NOMO-1 (cell line): ENCODE results near the gene TCF21.

Experiments used
- DNase-seq, 2 experiments: peaks; one replicate each; lab custom pipeline; 2025; ENCODE audit not compliant: unreplicated experiment in 2 of 2; lab: John Stamatoyannopoulos, UW

TCF21 gene

GRCh38 chr6:133889557-133890403, 867 bp downstream of the TCF21 start:
- DNase-seq: no peak

- DNase-seq: no peak
Observed at GRCh38 chr6:133890711-133891148, 1.8 kb downstream of the TCF21 start.

DNA sequence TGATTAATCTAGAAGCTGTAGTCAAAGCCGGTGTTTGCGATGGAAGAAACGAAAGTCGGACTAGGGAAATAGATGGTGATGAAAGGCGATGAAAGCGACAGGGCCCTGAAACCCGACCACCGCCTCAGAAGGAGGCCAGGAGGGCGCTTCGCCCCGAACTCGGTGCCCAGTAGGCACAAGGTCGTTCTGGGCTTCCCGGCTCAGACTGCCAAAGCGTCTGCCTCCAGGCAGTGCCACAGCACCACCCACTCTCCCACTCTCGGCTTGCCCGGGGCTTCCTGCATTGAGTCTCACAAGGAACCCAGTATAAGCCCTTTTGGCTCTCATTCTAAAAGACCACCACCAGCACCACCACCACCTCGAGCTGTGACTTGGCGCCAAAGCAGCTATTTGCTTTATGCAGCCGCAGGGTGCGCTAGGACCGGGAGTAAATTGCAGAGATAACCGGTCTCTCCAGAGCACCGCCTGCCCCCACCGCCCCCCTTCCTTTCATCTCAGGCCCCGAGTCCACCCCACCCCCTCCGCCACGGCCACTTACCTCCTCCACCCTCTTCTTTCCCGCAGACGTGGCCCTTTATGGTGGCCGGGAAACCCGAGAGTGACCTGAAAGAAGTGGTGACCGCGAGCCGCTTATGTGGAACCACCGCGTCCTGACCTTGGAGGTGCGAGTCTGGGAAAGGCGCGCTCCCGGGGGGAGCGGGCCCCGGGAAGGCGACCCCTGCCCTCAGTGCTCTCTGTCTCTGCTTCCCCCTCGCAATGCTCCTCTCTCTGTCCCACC, 2.4 kb downstream of the TCF21 start:
- DNase-seq: peak in 1 of 2 experiments; percentile 3

- DNase-seq: no peak
Observed at GRCh38 chr6:133891927-133892812, 3.3 kb downstream of the TCF21 start.

- DNase-seq: no peak
Observed at GRCh38 chr6:133892813-133893691, 4.1 kb downstream of the TCF21 start.

DNA sequence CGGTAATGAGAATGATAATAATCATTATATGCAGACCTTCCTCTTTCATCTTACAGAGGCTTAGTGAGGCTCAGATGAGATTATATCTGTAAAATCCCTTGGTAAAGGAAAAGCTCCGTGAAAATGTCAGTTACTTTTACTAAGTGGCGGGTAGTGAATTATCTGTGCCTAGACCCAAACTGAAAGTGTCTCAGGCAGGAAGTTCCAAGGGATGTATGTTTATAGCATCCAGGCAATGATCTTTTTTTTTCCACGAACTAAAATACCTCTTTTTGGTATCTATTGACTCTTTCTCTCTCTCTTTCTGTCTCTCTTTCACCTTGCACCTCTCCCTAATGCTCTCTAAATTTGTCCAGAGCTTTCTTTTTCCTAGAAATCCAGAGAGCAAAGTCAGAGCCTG, 5.0 kb downstream of the TCF21 start:
- no peak for DNase-seq

GRCh38 chr6:133894369-133894768, 5.5 kb downstream of the TCF21 start:
- DNase-seq: no peak

GRCh38 chr6:133894795-133895358, 6.0 kb downstream of the TCF21 start:
- no peak for DNase-seq

- no peak for DNase-seq
Observed at GRCh38 chr6:133895573-133896343, 6.8 kb downstream of the TCF21 start.

DNA sequence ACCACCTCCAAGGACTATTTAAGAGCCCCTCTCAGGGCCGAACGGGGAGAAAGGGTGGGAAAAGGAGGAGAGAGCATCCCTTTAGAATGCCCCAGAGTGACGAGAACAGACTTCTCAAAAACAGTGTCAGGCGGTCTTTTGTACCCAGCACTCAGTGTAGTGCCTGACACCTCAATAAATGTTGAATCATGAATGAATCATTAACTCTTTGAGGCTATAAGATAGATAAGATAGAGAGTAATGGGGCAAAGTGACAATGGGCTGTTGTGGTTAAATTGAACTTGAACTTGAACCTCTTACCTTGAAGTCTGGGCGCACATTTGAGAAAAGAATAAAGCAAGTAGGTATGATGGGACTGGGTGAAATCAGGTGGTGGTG, 7.4 kb downstream of the TCF21 start:
- DNase-seq: no peak

DNA sequence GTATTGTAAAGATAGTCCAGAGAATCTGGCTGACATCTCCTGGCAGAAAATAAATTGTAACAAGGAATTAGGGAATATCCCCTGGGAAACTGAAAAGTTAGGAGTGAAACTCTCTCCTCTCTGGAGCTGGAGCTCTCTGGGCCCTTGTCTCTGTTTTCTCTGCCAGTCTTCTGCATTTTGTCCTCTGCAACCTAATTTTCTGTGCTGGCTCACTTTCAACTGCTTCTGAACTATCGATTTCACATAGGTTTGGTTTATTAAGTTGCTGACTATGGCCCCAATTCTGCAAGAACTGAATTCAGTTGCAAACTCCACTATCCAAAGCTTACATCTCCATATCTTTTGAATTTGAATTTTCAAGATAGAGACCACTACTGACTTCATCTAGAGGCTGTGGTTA, 9.3 kb downstream of the TCF21 start:
- no peak for DNase-seq

- no peak for DNase-seq
Observed at GRCh38 chr6:133899556-133899955, 10.6 kb downstream of the TCF21 start.

GRCh38 chr6:133903855-133904254, 14.9 kb downstream of the TCF21 start:
- no peak for DNase-seq

- peak in 1 of 2 experiments; percentile 25 for DNase-seq
Observed at GRCh38 chr6:133906050-133906449, 17.1 kb downstream of the TCF21 start.

DNA sequence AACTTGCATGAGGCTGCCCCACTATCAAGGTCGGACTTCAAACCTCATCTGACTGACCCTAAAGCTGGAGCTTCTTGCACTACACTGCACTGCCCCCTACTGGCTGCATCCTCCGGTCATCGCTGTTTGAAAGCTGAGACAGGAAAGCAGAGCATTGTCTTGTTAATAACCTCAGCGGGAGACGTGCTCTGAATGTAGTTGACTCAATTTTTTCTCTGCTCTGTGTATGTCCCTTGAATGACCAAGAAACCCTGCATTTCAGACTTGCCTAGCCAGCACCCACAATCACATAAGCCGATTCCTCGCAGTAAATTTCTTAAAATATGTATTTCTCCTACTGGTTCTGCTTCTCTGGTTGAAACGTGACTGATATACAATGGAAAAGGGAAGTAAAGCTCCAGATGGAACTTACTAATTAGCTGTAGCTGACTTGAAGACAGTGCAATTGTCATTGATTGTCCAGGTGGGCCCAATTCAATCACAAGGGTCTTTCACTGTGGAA, 27.8 kb downstream of the TCF21 start:
- DNase-seq: peak; percentile 71 to 76

GRCh38 chr6:133917781-133918180, 28.9 kb downstream of the TCF21 start:
- no peak for DNase-seq

DNA sequence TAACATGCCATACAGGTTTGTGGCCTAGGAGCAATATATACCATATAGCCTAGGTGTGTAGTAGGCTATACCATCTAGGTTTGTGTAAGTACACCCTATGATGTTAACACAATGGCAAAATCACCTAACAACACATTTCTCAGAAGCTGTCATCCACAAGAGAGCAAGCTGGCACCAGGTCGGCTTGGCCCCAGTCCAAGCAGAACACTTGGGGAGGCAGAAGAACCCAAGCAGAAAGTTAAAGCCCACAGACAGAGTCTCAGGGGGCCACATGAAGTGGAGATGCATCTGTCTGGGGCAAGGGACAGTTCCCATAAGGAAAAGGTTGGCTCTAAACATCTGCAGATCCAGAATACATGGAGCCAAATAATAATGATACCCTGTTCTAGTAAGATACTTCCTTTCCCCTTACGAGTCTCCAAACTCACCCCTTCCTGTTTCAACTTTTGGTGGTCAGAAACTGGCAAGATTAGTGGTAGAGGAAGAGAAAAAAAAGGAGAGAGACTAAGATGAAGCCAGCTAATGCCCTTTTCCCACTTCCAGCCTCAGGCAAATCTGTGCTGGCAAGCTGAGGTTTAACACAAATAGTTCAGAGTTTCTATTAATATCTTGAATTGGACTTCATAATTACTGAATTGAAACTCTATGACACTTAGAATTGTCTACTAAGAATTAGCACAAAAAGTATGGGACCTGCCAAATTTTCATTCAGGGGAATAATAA, 29.5 kb downstream of the TCF21 start:
- no peak for DNase-seq

- no peak for DNase-seq
Observed at GRCh38 chr6:133919362-133919761, 30.4 kb downstream of the TCF21 start.
